GM10847 (cell line): ENCODE measurements around the gene USH2A.

ENCODE experiments used
- POLR2A ChIP-seq: IDR thresholded peaks from 2 replicates; pipeline ENCODE4 v1.6.1; 2011; ENCODE audit not compliant: insufficient read length; ENCODE audit errors: extremely low read depth

Gene USH2A

DNA sequence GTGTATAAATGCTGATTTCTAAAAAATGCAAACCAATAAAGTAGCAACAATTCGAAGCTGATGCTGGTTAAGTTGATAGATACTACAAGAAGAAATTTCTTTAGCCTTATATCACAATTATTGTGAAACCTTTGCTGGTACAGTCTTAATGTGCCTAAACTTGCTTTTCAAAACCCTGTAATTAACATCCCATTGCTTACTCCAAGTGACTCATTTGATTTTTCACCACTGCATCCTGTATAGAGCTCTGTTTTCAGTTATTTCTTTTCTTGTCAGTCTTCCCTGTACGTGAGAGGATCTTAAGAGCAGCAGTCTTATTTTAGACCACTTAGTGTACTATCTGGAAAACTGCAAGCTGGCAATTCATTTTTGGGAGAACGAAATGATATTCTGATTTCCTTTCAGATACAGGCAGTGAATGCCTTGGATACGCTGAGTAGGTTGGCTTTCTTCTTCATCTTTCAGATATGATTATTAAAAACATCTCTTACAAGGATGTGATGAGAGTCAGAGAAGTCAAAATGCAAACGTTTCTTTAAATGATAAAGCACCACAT, 645.8 kb downstream of the USH2A start:
- TF ChIP-seq POLR2A, result no peak

DNA sequence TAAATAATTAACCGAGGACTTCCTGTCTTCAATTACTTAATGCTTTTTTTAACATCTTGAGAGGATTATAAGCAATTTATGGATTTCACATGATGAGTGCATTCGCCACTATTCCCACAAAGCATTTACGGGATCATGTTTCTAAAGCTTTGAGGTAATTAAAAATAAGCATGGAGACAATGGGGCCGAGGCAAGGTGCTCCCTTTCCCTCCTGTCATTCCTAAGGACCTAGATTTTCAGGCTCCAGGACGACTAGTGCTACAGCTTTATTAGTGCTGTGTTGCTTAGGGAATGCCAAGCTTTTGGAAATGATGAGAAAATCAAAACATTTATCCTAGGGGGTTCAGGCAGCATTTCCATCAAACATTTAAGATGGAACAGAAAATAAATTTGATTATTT, 646.9 kb downstream of the USH2A start:
- no peak for TF ChIP-seq POLR2A

DNA sequence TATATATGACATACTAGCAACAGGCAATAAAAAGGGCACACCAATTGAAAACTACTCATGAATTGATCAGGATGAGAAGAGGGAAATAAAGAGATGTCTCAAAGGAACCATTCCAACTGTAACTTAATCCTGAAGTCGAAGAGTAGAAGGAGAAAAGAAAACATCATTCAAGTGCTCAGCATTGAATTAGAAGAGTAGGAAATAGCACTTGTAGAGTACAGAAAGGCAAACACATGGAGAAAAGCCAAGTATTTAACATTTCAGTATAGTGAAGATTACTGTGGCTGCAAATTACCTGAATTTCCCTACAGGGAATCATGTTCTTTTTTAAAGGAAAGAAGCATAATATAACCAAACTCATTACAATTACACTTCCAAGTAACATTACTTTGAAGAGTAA, 651.1 kb downstream of the USH2A start:
- no peak for TF ChIP-seq POLR2A

DNA sequence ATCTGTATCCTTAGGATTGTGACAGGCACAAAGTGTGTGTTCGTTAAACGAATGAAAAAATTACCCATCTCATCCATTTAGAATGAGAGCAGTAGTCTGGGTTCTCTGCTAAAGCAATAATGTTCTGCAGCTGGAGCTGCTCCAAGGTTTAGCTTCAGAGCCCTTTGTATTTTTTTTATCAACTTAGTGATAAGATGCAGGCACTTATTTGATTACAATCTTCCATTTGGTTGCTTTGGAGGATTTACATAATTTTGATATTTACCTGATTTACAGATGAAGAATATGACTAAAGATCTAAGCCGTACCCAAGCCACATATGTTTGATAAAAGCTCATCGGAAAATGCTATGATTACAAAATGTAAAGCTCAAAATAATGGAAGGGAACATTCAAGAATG, 654.9 kb downstream of the USH2A start:
- no peak for TF ChIP-seq POLR2A

DNA sequence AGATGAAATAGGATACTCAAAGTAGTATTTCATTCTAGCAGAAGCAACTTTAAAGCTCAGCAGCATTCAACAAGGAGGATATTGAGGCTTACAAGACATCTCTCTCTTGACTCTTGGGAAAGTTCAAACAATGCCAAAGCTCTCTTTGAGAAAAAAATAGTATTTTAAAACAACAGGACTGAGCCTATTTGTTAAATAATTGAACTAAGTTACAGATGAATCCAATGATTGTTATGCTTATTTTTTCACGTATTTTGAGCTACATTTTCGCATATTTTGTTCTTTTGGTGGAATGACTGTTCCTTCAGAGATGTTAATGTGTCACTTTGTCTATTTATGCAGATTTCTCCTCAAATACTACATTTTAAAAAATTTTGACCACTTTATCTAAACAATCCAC, 655.5 kb downstream of the USH2A start:
- TF ChIP-seq POLR2A, result no peak

DNA sequence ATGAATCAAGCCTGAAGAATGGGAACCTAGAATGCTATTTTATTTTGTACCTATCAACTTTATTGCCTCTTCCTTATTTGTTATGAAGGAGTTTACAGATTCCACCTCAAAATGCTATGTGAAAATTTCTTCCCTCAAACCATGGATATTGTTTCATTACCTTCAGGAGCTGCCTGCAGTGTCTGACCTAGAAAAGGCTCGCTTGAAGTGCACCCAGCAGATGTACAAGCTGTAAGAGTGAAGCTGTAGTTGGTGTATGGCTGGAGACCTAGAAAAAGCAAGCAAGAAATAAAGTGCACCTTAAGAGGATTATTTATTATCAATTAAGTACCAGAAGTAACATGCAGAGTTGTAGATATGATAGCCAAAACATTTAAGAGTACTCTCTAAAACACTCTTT, 656.7 kb downstream of the USH2A start:
- TF ChIP-seq POLR2A, result no peak

DNA sequence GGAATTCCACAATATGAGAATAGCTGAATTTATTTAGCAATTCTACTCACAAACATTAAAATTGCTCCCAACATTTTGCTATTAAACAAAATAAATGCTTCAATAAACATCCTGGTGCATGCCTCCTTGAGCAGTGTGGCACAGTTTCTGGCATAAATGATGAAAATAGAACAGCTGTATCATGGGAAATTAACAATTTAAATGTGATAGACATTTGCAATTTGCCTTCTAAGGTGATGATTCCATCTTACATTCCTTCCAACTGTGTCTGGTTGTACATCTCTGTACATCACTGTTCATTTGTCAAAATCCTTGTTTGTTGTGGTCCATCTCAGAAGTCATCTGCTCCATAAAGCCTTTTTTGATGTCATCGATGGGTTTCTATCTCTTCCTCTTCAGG, 657.4 kb downstream of the USH2A start:
- no peak for TF ChIP-seq POLR2A

DNA sequence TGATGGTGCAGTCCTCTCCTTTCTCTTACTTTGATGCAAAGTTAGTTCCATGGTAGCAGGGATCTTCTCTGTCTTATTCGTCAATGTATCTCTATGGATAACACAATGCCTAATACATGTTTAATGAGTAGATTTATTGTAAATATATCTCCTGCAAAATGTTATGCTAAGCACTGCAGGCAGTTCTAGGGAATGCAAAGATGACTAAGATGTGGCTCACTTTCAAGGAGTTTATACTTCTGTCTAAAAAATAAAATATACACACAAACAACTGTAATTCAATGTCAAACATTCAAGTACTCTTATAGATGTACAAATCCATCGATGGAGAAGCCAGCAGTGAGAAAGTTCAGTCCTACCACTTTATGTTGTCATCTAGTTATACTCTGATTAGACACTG, 661.8 kb downstream of the USH2A start:
- no peak for TF ChIP-seq POLR2A

DNA sequence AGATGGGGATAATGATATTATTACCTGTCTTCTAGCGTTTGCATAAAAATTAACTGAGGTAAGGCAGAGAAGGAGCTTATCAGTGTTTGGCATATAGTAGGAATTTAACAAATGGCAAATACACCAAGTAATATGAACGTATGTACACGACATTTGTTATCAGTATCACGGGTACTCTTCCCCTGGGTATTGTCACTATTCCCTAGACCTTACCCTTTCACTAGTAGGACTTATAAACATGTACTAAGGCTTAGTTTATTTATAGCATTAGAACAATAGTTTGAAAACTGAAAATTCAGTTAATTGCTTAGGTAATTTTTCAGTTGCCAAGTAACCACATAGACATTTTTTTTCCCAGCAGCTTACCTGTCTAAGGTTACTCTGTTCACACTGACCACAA, 669.1 kb downstream of the USH2A start:
- TF ChIP-seq POLR2A, result no peak

DNA sequence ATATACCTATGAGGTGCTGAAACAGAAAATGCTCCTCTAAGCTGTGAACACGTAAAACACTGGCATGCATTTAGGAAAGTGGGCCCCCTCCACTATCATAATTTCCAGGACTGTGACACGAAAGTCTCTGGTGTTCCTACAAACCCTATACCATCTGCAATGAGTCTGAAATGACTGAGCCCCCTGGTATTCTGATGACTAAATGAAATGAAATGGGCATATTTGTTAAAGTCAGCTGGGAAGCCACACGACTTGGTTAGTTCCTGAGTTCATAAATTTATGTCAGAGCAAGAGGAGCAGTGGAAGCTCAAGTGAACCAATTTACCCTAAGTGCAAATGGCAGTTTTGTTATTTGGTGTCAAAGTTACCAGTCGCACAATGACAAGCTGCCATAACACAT, 673.8 kb downstream of the USH2A start:
- TF ChIP-seq POLR2A, result no peak

DNA sequence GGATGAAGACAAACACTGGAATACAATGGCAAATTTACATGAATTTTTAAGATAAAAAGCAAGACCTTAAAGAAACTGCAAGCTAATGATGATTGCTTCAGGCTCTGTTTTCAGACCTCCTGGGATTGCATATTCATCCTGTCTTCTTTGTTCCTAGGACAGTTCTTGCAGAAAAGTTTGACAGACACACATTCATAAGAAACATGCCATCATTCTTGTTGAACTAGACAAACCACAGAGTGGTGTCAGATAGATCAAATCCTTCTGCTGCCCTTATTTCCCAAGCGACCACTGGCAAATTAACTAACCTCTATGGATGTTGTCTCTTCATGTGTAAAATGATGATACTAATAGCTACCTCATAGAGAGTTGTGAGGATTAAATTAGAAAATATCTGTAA, 674.8 kb downstream of the USH2A start:
- no peak for TF ChIP-seq POLR2A

DNA sequence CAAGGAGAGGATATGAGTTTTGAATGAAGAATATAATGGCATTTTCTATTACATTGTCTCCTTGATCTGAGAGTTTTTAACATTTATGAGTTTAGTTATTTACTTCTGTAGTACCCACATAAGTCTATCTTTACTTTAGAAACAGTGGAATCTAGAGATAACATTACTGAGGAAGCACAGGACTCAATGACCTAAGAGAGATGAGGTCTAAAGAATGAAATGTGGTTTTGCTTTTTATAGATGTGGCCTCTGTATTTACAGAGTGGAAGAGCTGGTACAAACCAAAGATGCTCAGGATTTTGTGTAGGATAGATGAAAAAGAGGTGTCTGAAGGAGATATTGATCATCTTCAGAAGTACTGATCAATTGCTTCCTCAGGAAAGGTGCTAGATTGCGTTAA, 678.8 kb downstream of the USH2A start:
- no peak for TF ChIP-seq POLR2A

DNA sequence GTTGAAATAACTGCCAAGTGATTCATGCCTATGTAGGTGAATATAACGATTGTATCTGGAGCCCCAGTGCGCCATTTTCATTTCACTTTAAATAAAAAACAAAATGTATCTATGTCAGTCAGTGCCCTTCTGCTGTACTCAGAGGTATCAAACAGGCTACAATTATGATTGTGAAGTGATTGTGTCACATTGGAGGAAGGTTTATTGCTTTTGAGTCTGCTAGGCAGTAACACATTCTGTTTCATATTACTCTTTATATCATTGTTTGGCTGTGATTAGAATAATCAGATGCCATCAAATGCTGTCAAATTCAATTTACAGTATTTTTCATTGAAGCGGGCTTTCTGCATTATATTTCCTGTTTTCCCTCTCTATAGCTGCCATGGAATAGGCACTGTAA, 684.2 kb downstream of the USH2A start:
- no peak for TF ChIP-seq POLR2A

DNA sequence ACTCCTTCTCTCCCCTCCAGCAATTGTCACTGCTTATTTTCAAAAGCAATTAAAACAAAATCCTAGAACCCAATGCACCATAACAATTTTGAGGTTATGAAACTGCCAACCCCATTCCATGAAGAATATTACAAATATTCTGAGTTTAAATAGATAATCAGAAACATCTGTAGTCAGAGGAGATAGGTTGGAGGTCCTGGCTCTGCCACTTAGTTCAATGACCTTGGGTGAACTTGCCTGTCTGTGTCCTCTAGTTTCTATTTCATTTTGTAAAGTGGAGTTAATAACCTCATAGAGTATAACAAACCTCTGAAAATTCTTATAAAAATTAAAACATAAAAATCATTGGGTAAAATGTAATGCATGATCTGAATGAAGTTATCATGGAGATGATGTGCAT, 691.5 kb downstream of the USH2A start:
- no peak for TF ChIP-seq POLR2A

DNA sequence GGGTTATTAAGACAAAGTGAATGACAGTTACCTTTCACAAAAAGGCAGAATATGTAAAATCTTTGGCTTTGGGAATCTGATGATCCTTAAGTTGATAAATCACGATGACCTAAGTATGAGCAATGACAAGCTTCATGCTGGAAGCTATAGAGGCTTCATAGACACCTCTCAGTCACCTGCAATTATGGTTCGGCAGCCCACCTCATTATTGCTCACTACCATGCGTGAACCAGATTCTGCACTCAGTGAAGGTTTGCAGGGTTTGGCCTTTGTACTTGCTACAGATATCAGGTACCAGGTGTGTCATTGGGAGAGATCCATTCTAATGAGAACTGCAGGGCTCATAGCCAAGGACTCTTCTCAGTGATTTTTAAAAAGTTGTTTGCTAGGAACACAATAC, 692.6 kb downstream of the USH2A start:
- no peak for TF ChIP-seq POLR2A

DNA sequence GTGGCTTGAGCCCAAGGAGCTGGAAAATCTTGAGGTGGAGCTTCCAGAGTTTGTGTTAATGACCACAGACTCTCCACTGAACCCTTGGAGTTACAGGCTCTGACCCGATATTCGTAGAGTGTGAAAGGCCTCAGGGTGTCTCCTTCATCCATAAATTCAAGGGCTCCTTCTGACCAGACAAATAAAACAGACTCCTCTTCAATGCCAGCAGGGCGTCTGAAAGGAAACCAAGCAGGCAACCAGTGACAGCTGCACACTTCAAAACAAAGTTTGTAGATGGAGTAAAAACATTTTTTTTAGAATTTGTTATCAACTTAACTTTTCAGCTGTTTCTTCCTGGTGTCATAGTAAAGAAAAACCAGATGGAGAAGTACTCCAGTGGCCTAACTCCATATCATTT, 695.1 kb downstream of the USH2A start:
- TF ChIP-seq POLR2A, result no peak

DNA sequence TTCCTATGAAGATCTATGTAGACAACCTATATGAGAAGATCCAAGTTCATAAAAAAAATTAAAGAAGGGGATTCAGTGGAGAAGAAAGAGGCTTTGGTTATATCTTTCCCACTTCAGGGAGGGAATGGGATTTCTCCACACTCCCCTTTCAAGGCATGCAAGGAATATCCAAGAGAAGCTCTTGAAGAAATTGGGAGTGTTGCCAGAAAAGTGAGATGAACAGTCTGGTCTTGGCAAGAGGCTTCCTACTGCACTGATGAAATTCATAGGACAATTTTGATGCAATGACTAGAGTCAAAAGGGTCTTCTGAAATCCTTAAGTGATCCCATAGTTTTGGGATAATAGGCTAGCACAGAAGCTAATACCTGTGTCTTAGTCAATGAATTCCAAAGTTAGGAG, 703.1 kb downstream of the USH2A start:
- no peak for TF ChIP-seq POLR2A

DNA sequence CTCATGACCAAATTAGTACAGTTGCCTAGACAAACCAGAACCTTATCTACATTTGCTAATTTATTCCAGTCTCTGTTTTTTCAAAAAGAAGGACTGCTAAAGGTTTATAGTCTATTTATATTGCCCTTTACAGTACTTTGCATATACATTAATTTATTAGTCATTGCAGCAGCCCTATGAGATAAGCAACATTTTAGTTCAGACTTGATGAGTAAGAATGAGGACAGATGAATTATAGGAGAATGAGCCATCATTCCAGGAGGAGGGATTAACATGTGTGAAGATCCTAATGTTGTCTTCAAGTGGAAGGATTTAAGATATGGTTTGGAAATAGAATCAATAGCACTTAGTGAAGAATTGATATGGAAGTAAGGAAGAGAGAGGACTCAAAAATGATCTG, 703.7 kb downstream of the USH2A start:
- TF ChIP-seq POLR2A, result no peak
